DMS114 treated with DMSO at 0.1 percent for 48 hours (cell line): ENCODE measurements around the gene TMEM126A.

ENCODE experiments used
- DNase-seq: peaks from one replicate; lab custom pipeline; 2025; ENCODE audit not compliant: unreplicated experiment; lab: John Stamatoyannopoulos, UW

The TMEM126A gene

DNA sequence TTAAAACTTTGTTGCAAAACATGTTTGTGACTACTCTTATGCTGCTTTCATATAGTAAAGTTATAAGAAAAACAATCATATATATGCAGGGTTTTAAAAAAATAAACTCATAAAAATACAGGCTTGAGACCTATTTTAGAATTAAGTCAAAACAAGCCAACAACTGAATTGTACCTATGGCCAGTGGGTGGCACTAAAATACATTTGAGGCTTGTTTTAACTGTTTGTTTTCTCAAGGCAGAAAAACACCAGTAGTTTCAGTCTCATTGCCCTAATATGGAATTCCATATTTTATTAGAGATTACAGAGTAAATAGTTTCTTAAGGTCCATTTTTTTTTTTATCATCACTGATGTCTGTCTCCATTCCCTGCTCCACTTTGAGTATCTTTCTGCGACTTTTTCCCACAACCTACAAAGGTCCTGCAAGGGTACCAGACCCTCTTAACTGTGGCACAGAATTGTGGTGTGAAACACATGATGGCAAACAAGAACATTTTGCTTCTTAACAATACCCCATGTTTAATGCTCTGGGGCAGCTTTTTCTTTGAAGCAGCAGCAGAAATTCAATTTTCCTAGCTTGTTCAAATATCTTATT is 46.7 kb downstream of the TMEM126A start:
- DNase-seq = peak; percentile 17

DNA sequence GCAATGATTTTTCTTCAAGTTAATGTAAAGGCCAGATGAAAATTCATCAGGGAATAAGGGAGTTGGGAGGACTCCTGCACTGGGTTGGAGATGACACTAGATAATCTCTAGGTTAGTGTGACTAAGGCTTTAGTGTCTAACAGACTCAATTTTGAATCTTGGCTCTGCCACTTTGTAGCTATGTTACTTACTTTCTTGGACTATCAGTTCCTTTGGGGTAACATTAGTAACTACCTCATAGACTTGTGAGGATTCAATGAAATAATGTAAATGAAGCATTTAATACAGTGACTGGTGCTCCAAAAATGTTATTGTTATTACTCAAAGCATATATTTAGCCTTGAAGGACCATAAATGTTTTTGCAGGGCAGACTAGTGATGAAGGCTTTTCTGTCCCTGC is 47.8 kb downstream of the TMEM126A start:
- DNase-seq = no peak

DNA sequence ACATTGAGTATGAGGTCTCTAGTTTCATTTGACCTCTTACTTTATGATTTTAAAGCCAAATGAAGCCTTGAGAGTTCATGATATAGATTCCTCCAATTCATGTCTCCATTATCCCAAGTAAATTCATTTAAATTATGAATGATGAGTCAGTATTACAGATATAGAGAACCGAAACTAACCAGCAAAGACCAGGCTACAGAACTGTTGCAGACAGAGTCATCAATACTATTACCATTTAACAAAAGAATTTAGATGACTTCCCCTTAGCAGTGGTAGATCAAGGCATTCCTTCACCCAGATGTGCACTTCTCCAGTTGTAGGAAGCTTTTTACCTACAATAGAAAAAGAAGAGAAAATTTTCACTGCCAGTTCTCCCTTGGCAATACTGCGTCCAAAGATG is 50.0 kb downstream of the TMEM126A start:
- no peak for DNase-seq

DNA sequence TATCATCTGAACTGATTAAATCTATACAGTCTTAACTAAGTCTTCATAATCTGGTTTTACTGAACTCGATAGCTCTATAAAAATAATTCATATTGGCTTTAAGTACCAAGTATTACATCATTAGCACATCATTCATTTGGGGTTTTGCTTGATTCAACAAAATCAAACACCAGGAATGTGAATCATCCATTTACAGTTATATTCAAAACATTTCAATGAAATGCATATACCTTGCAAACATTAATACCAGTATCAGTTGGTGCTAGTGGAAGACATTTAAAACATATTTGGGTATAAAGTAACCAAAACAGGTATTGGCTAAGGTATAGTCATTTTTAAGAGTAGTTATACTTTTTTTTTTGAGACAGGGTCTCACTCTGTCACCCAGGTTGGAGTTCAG is 50.4 kb downstream of the TMEM126A start:
- no peak for DNase-seq

DNA sequence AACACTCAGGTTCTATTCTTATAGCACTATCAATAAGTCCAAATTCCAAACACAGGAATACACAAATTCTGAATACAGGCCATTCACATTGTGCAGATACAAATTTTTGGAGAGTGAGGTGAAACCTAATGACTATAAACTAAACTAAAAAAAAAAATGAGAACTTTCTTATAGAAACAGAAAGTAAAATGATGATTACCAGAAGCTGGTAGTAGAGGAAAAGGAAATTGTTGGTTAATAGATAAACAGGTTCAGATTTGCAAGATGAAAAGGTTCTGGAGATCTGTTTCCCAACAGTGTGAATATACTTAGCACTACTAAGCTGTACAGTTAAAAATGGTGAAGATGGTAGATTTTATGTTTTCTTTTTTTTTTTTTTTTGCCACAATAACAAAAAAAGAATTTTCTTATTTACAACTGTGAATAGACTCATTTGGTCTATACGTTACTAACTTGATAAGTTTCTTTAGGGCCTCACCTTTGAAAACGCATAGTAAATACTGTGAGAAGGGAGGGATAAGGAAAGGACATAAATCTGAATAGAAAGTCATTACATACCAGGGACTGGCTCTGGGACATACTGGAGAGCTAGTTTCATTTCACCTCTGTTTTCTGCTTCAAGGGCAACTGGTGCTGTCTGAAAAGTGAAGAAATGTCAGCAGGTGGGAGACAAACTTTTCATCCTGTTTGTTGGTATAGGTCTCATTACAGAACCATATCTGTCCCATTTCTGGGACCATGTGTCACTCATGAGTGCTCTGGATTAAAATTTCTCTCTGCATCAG is 52.4 kb downstream of the TMEM126A start:
- no peak for DNase-seq

DNA sequence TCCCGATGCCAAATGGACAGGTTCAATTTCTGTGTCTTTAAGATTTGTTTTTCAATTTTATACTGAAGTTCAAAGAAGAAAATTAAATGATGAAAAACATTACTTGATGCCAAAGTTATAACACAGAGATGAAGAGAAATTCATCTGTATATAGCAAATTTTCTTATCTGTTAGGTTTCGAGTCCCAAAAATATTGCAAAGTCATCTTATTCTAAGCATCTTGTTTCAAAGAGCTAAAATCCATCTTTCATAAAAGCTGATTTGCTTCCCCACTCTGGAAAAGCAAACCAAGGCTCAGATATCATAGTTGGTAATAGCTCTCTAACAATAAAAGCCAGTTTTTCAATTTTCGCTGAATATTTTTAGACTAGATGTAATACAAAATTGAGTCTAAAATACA is 57.2 kb downstream of the TMEM126A start:
- no peak for DNase-seq

DNA sequence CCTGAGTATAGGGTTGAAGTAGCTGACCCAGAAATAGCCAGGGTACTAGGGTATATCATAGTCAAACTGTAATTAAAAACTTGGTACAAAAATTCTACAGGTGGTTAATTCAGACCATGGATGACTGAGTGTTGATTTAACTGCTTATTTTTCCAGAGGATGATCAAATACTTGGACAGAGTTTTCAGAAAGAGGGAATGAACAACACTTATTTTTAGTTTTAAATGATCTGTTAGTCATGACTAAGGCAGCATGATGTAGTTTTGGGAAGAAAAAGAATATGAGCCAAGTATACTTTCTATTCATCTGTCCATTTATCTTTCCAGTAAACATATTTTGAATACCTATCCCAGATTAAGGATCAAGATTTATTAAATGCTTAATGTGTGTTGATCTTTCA is 58.0 kb downstream of the TMEM126A start:
- DNase-seq = no peak
